ENCODE results near the gene NAT14. TPM values are rescaled to one million over a fixed set of nuclear protein-coding genes. Genes with fewer than 3 reads are reported as not detected.

Gene NAT14
- total and polyA plus RNA-seq, 2 donors (not counting 3 experiments of a cell fraction or from before 2014, with no cell fraction given): 39.1 to 44.7 TPM

GRCh38 chr19:55493052-55493644 is 8.2 kb downstream of the NAT14 start:
- no TSS peak for BruUV-seq (replicated peaks)
- no peaks in the 10 kb centered on the region for H3K27me3 ChIP-seq (ENCODE audit: control insufficient read depth in 2 of 2, insufficient read depth in 2 of 2, low read length in 2 of 2)
- DNase-seq (ENCODE audit: low read depth, low spot score) (no peak), FAIRE-seq (no peak)
- H3K9ac ChIP-seq (replicated peaks; ENCODE audit: extremely low read depth, insufficient read depth, low read length): no peak overlapping the region
- no peaks in the 10 kb centered on the region for H3K36me3 ChIP-seq (ENCODE audit: control insufficient read depth in 2 of 2, extremely low read depth in 1 of 2, insufficient read depth in 2 of 2, low read length in 2 of 2)
- TF ChIP-seq POLR2AphosphoS5 (IDR thresholded peaks at IDR 0.05; ENCODE audit: insufficient read depth, low read depth, low read length) (no peak), MYC (IDR thresholded peaks at IDR 0.05; ENCODE audit: low read depth, low read length) (no peak), GATA2 (IDR thresholded peaks at IDR 0.05; ENCODE audit: insufficient read depth, insufficient read length, low read depth, low read length) (no peak), POLR2A (IDR thresholded peaks at IDR 0.05; ENCODE audit: low read depth, low read length) (no peak), JUN (IDR thresholded peaks at IDR 0.05; ENCODE audit: borderline replicate concordance, insufficient read depth, insufficient read length, low read depth) (no peak), EZH2 (IDR thresholded peaks at IDR 0.05; ENCODE audit: borderline replicate concordance, low read depth, low read length, severe bottlenecking) (no peak), FOS (IDR thresholded peaks at IDR 0.05; ENCODE audit: borderline replicate concordance, insufficient read depth, low read length) (no peak), MAX (IDR thresholded peaks at IDR 0.05; ENCODE audit: insufficient read depth, insufficient read length) (no peak), CTCF (IDR thresholded peaks at IDR 0.05; ENCODE audit: extremely low read depth in 1 of 2, insufficient read depth in 1 of 2, low read depth in 1 of 2, low read length in 2 of 2) (no peak)
- H3K4me2 ChIP-seq (ENCODE audit: insufficient read depth, low read length): no peak overlapping the region
- POLR2A ChIA-PET: no interaction called here
- no peak overlapping the region for H3K27ac ChIP-seq (ENCODE audit: insufficient read depth, low read depth, low read length)
- no peaks in the 10 kb centered on the region for H3K79me2 ChIP-seq (ENCODE audit: control insufficient read depth, insufficient read depth, low read length)
- H2AFZ ChIP-seq (ENCODE audit: low read depth, low read length): no peak overlapping the region
- H3K4me1 ChIP-seq (ENCODE audit: control insufficient read depth, extremely low read depth, insufficient read depth, low read length): peaks cover 3% of the 10 kb centered on the region
- no peaks in the 10 kb centered on the region for H3K9me3 ChIP-seq (replicated peaks; ENCODE audit: control insufficient read depth, insufficient read depth, low read length)
- no peak overlapping the region for H3K4me3 ChIP-seq (replicated peaks in 1 of 3; ENCODE audit: insufficient read depth in 1 of 3, low read depth in 1 of 3, low read length in 3 of 3)
- dilution Hi-C loops (cut with MboI; ENCODE audit: extremely low pct_ligation_motif_present, low sequenced_read_pairs): no loop called here
- CTCF ChIA-PET: interaction anchor here (3.2 to 5.5 kb wide), 2 partner anchors 11 to 25 kb away, joined by 17 to 38 read pairs; no protein-coding TSS in a partner anchor
- H3K9me1 ChIP-seq (replicated peaks; ENCODE audit: control insufficient read depth, extremely low read depth, insufficient read depth, low read length): no peaks in the 10 kb centered on the region
- no peaks in the 10 kb centered on the region for H4K20me1 ChIP-seq (replicated peaks; ENCODE audit: control insufficient read depth, extremely low read depth, insufficient read depth, low read length)
- intact Hi-C loops (cut with micrococcal nuclease): no loop called here
